H1 (cell line): ENCODE results near the gene HIPK3. TPM values are rescaled to one million over a fixed set of nuclear protein-coding genes. Genes with fewer than 3 reads are reported as not detected.

Source experiments
- CTCF ChIA-PET: fragments of 300-600 bp; sonication (Branson Sonifier 250); formaldehyde crosslinking; loops from one replicate; lab custom pipeline; 2021; ENCODE audit not compliant: partially characterized antibody; lab: Charles Lee
- POLR2A ChIA-PET: fragments of 300-600 bp; sonication (Branson Sonifier 250); formaldehyde crosslinking; loops from one replicate; lab custom pipeline; 2021; ENCODE audit warnings: inconsistent platforms; ENCODE audit not compliant: partially characterized antibody; lab: Charles Lee
- DNase-seq, 2 experiments: peaks; one replicate each; pipeline versions ENCODE4 v3.0.0 to v3.0.0-alpha.2; 2010 to 2022; ENCODE audit warnings: low spot score in 2 of 2, low read depth in 1 of 2, mixed read lengths in 1 of 2
- FAIRE-seq: peaks from 2 replicates; lab custom pipeline; 2011; peaks lifted over from hg19 to GRCh38; lab: Jason Lieb, UNC
- H2AFZ ChIP-seq: 2 replicates; pipeline ENCODE4 v1.8.1; 2012; ENCODE audit warnings: low read length, inconsistent platforms
- H2AK5ac ChIP-seq: 2 replicates; pipeline ENCODE4 v1.6.1; 2013; ENCODE audit warnings: low read depth, low read length
- H2BK120ac ChIP-seq: replicated peaks from 2 replicates; pipeline ENCODE3; 2013; ENCODE audit warnings: low read depth, low read length, inconsistent platforms
- H2BK12ac ChIP-seq: 2 replicates; pipeline ENCODE4 v1.6.1; 2013; ENCODE audit warnings: low read depth, low read length
- H2BK15ac ChIP-seq: 2 replicates; pipeline ENCODE4 v1.6.1; 2013; ENCODE audit warnings: low read length
- H2BK20ac ChIP-seq: 2 replicates; pipeline ENCODE4 v1.6.1; 2013; ENCODE audit warnings: low read length
- H2BK5ac ChIP-seq: 2 replicates; pipeline ENCODE4 v1.6.1; 2013; ENCODE audit warnings: low read depth, low read length
- H3K14ac ChIP-seq: 2 replicates; pipeline ENCODE4 v1.6.1; 2013; ENCODE audit warnings: inconsistent platforms; ENCODE audit not compliant: insufficient read length
- H3K18ac ChIP-seq: 2 replicates; pipeline ENCODE4 v1.6.1; 2013; ENCODE audit warnings: low read length; ENCODE audit errors: extremely low read depth
- H3K23ac ChIP-seq: 2 replicates; pipeline ENCODE4 v1.6.1; 2013; ENCODE audit warnings: inconsistent platforms; ENCODE audit not compliant: insufficient read length
- H3K23me2 ChIP-seq: 2 replicates; pipeline ENCODE4 v1.6.1; 2013; ENCODE audit warnings: low read depth, low read length
- H3K27ac ChIP-seq: 2 replicates; pipeline ENCODE4 v1.6.1; 2011; ENCODE audit warnings: low read depth, low read length, inconsistent platforms
- H3K27me3 ChIP-seq, 4 experiments: replicated peaks in 1 of 4; 1 replicate in 1 of 4; 2 replicates in 3 of 4; pipeline versions ENCODE4 v1.6.1 to v1.8.1; 2011 to 2013; ENCODE audit warnings: low read length in 3 of 4, mild to moderate bottlenecking in 3 of 4, inconsistent platforms in 2 of 4, mixed read lengths in 2 of 4, moderate library complexity in 1 of 4; ENCODE audit not compliant: control insufficient read depth in 3 of 4, insufficient read depth in 3 of 4; ENCODE audit errors: extremely low read depth in 1 of 4
- H3K36me3 ChIP-seq, 4 experiments: 2 replicates each; pipeline versions ENCODE4 v1.6.1 to v1.8.1; 2011 to 2013; ENCODE audit warnings: mild to moderate bottlenecking in 4 of 4, low read length in 3 of 4, moderate library complexity in 2 of 4, control low read depth in 1 of 4, inconsistent platforms in 1 of 4; ENCODE audit not compliant: insufficient read depth in 4 of 4, control insufficient read depth in 2 of 4
- H3K4ac ChIP-seq: replicated peaks from 2 replicates; pipeline ENCODE3; 2013; ENCODE audit warnings: low read length, low read depth, mixed read lengths, inconsistent platforms; ENCODE audit not compliant: insufficient read length
- H3K4me1 ChIP-seq, 4 experiments: replicated peaks in 1 of 4; 1 replicate in 1 of 4; 2 replicates in 3 of 4; pipeline versions ENCODE4 v1.6.1 to v1.8.1; 2011 to 2013; ENCODE audit warnings: low read length in 3 of 4, inconsistent platforms in 2 of 4, mixed read lengths in 1 of 4; ENCODE audit not compliant: insufficient read depth in 4 of 4, control insufficient read depth in 3 of 4
- H3K4me2 ChIP-seq, 2 experiments: 2 replicates each; pipeline versions ENCODE4 v1.6.1 to v1.8.1; 2011 to 2013; ENCODE audit warnings: low read depth in 2 of 2, low read length in 2 of 2, control low read depth in 1 of 2, inconsistent platforms in 1 of 2, mild to moderate bottlenecking in 1 of 2; ENCODE audit not compliant: insufficient read depth in 1 of 2
- H3K4me3 ChIP-seq, 4 experiments: fragments of 200-600, 300-600 bp in 1 of 4; sonication (generic), shearing (Covaris generic), sonication (Bioruptor Twin) in 1 of 4; 2 replicates each; pipeline versions ENCODE4 v1.5.1 to v1.8.1; 2011 to 2016; ENCODE audit warnings: low read length in 4 of 4, low read depth in 3 of 4, control low read depth in 2 of 4, inconsistent platforms in 2 of 4, mild to moderate bottlenecking in 2 of 4, mixed read lengths in 1 of 4, moderate library complexity in 1 of 4; ENCODE audit not compliant: insufficient read depth in 2 of 4; ENCODE audit errors: extremely low read depth in 1 of 4
- H3K56ac ChIP-seq: replicated peaks from 2 replicates; pipeline ENCODE3; 2013; ENCODE audit warnings: low read depth, mild to moderate bottlenecking, mixed read lengths, low read length, inconsistent platforms; ENCODE audit not compliant: insufficient read length
- H3K79me1 ChIP-seq: 2 replicates; pipeline ENCODE4 v1.6.1; 2013; ENCODE audit warnings: low read depth, low read length, control low read depth
- H3K79me2 ChIP-seq, 2 experiments: 2 replicates each; pipeline versions ENCODE4 v1.6.1 to v1.8.1; 2012 to 2013; ENCODE audit warnings: low read length in 2 of 2, mild to moderate bottlenecking in 2 of 2, inconsistent platforms in 1 of 2; ENCODE audit not compliant: insufficient read depth in 2 of 2, control insufficient read depth in 1 of 2
- H3K9ac ChIP-seq, 4 experiments: replicated peaks in 1 of 4; 1 replicate in 1 of 4; 2 replicates in 3 of 4; pipeline versions ENCODE4 v1.6.1 to v1.8.1; 2011 to 2013; ENCODE audit warnings: low read depth in 3 of 4, low read length in 3 of 4, control low read depth in 2 of 4, mild to moderate bottlenecking in 2 of 4, moderate library complexity in 2 of 4, inconsistent platforms in 1 of 4; ENCODE audit errors: extremely low read depth in 1 of 4
- H3K9me3 ChIP-seq, 2 experiments: 2 replicates each; pipeline versions ENCODE4 v1.6.1 to v1.8.1; 2012 to 2013; ENCODE audit warnings: mild to moderate bottlenecking in 2 of 2, moderate library complexity in 2 of 2, control low read depth in 1 of 2, inconsistent platforms in 1 of 2, low read depth in 1 of 2, low read length in 1 of 2, mixed read lengths in 1 of 2; ENCODE audit not compliant: insufficient read depth in 2 of 2
- H4K20me1 ChIP-seq, 2 experiments: replicated peaks in 1 of 2; 2 replicates each; pipeline versions ENCODE3 to v1.8.1; 2011 to 2013; ENCODE audit warnings: inconsistent platforms in 2 of 2, low read length in 2 of 2, mild to moderate bottlenecking in 1 of 2; ENCODE audit not compliant: insufficient read depth in 2 of 2, control insufficient read depth in 1 of 2
- H4K5ac ChIP-seq: 2 replicates; pipeline ENCODE4 v1.6.1; 2013; ENCODE audit warnings: low read length, low read depth, mixed read lengths, inconsistent platforms; ENCODE audit not compliant: insufficient read length
- H4K8ac ChIP-seq: 2 replicates; pipeline ENCODE4 v1.8.0; 2013; ENCODE audit warnings: mild to moderate bottlenecking, moderate library complexity, low read length, inconsistent platforms; ENCODE audit not compliant: insufficient read depth; ENCODE audit errors: extremely low read depth
- H4K91ac ChIP-seq: replicated peaks from 2 replicates; pipeline ENCODE3; 2013; ENCODE audit warnings: low read length, mixed read lengths, inconsistent platforms; ENCODE audit not compliant: insufficient read length
- ASH2L ChIP-seq: fragments of 200-600, 300-600 bp; sonication (generic); IDR thresholded peaks from one replicate; pipeline ENCODE4 v1.7.1; 2017; ENCODE audit warnings: low read length
- BACH1 ChIP-seq: IDR thresholded peaks from 2 replicates; pipeline ENCODE4 v1.6.1; 2012; ENCODE audit warnings: low read length, improper control_type of control experiment
- RFX5 ChIP-seq: IDR thresholded peaks from 2 replicates; pipeline ENCODE4 v1.6.1; 2011; ENCODE audit warnings: low read depth, low read length, improper control_type of control experiment, borderline replicate concordance
- RXRA ChIP-seq: IDR thresholded peaks from 2 replicates; pipeline ENCODE4 v1.6.1; 2011; ENCODE audit warnings: low read depth, mild to moderate bottlenecking, low read length, moderate library complexity; ENCODE audit not compliant: insufficient read depth
- SIN3A ChIP-seq, 2 experiments: IDR thresholded peaks in 1 of 2; conservative IDR thresholded peaks in 1 of 2; 2 replicates each; pipeline ENCODE4 v1.6.1; 2011 to 2012; ENCODE audit warnings: low read length in 2 of 2, improper control_type of control experiment in 1 of 2, low read depth in 1 of 2, mild to moderate bottlenecking in 1 of 2
- SUZ12 ChIP-seq: fragments of 200-600 bp; sonication (generic); IDR thresholded peaks from 2 replicates; pipeline ENCODE4 v1.6.1; 2012; ENCODE audit warnings: mild to moderate bottlenecking, inconsistent platforms, low read length, moderate library complexity, mixed read lengths
- TCF12 ChIP-seq: IDR thresholded peaks from 2 replicates; pipeline ENCODE4 v1.6.1; 2011; ENCODE audit warnings: low read depth, mild to moderate bottlenecking, low read length
- TEAD4 ChIP-seq: IDR thresholded peaks from 2 replicates; pipeline ENCODE4 v1.6.1; 2012; ENCODE audit warnings: low read depth, low read length, inconsistent platforms, mixed read lengths
- WGBS, 2 experiments: shearing (Covaris generic) in 1 of 2; methylation state at CpG; one replicate each; pipeline versions ENCODE4 v1.1.6 to v1.1.7; 2013 to 2015; ENCODE audit warnings: low lambda C conversion rate in 2 of 2, mixed read lengths in 2 of 2, inconsistent platforms in 1 of 2, low coverage in 1 of 2, missing lambda C conversion rate in 1 of 2; ENCODE audit not compliant: insufficient replicate concordance in 2 of 2, insufficient coverage in 1 of 2, insufficient read length in 1 of 2; ENCODE audit errors: extremely low coverage in 1 of 2, missing lambda C conversion rate in 1 of 2; 5-methylcytosine and 5-hydroxymethylcytosine counted together
- polyA plus RNA-seq, 7 experiments: library from polyadenylated mRNA; depleted of rRNA in 3 of 7; stranded (reverse) in 5 of 7; unstranded in 2 of 7; fragments of >200 nt in 5 of 7; fragments of 200-250 nt in 2 of 7; gene quantifications; 1 replicate in 5 of 7; 2 replicates in 1 of 7; 4 replicates in 1 of 7; pipeline versions ENCODE4 v1.2.1 to v1.2.3, GENCODE V29; 2011 to 2013; ENCODE audit warnings: missing spikeins in 2 of 7, mixed read lengths in 2 of 7
- total RNA-seq: library from RNA; stranded (reverse); fragmentation: NEBNext Ultra II Directional; extraction: Animal tissue kit (Norgen Biotek cat#: 25700); gene quantifications from 2 replicates; pipeline ENCODE4 v1.2.1, GENCODE V29; 2021
- TF ChIP-seq, protein P1 (sequence below): IDR thresholded peaks from 2 replicates; pipeline ENCODE4 v1.6.1; 2012; ENCODE audit warnings: low read length, inconsistent platforms
- TF ChIP-seq, protein P2 (sequence below): IDR thresholded peaks from 2 replicates; pipeline ENCODE4 v1.6.1; 2012; ENCODE audit warnings: inconsistent platforms

The HIPK3 gene
- total and polyA plus RNA-seq, 2 of the 8 experiments (the other 6 are each of a cell fraction or from before 2014, with no cell fraction given) = 5.0 to 22.3 TPM

DNA sequence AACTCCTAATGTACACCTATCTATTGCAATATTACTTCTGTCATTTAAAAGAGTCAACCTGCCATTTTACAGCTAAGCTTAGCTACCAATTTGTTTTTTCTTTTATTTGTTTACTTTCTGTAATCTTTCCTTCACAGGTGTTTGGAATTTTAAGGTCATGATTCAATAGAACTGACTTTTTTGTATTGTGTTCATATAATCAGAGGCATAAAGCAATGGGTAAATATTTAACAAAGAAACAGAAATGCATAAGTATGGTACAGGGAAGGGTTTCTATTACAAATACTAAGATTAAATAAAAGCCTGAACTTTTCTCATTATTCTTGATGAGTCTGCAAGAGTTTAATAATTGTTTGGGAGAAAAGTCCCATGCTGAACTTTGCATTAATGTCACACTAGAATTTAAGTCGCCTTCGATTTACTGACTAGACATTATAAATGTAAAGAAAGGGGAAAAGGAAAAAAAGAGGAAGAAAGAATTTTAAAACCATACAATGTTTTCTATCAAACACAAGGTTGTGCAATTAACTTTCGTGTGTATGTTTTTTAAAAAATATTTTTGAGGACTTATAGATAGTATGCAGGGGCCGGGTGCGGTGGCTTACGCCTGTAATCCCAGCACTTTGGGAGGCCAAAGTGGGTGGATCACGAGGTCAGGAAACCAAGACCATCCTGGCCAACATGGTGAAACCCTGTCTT, 35.0 kb upstream of the HIPK3 start:
- H3K23ac ChIP-seq = no peak overlapping the region
- H2BK12ac ChIP-seq = no peak overlapping the region
- TF ChIP-seq, protein P1, sequence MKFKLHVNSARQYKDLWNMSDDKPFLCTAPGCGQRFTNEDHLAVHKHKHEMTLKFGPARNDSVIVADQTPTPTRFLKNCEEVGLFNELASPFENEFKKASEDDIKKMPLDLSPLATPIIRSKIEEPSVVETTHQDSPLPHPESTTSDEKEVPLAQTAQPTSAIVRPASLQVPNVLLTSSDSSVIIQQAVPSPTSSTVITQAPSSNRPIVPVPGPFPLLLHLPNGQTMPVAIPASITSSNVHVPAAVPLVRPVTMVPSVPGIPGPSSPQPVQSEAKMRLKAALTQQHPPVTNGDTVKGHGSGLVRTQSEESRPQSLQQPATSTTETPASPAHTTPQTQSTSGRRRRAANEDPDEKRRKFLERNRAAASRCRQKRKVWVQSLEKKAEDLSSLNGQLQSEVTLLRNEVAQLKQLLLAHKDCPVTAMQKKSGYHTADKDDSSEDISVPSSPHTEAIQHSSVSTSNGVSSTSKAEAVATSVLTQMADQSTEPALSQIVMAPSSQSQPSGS = no peak
- TF ChIP-seq TCF12 (no peak), RFX5 (no peak), SIN3A (conservative IDR thresholded peaks at IDR 0.05 in 1 of 2, IDR thresholded peaks at IDR 0.05 in 1 of 2; ENCODE audit: low read depth in 1 of 2, low read length in 2 of 2) (no peak), RXRA (no peak), BACH1 (no peak), TEAD4 (no peak), ASH2L (no peak), SUZ12 (no peak)
- TF ChIP-seq, protein P2, sequence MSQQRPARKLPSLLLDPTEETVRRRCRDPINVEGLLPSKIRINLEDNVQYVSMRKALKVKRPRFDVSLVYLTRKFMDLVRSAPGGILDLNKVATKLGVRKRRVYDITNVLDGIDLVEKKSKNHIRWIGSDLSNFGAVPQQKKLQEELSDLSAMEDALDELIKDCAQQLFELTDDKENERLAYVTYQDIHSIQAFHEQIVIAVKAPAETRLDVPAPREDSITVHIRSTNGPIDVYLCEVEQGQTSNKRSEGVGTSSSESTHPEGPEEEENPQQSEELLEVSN = no peak
- no peaks in the 10 kb centered on the region for H4K20me1 ChIP-seq
- WGBS, 2 experiments = 88% methylated on average over 7 of the region's 7 CpGs; no CpG with 5 or more reads in 1 of the 2 experiments
- DNase-seq (no peak), FAIRE-seq (no peak)
- H3K79me2 ChIP-seq = no peaks in the 10 kb centered on the region
- no peak overlapping the region for H2AK5ac ChIP-seq
- H3K4me1 ChIP-seq = no peaks in the 10 kb centered on the region
- no peak overlapping the region for H2BK5ac ChIP-seq
- no peaks in the 10 kb centered on the region for H3K79me1 ChIP-seq
- CTCF ChIA-PET = interaction anchor here (1.1 kb wide), 1 partner anchor 95 kb away, joined by 3 read pairs; no protein-coding TSS in a partner anchor
- POLR2A ChIA-PET = no interaction called here
- H3K18ac ChIP-seq = no peak overlapping the region
- no peaks in the 10 kb centered on the region for H3K23me2 ChIP-seq
- no peak overlapping the region for H4K5ac ChIP-seq
- H3K36me3 ChIP-seq = no peaks in the 10 kb centered on the region
- no peak overlapping the region for H3K9ac ChIP-seq
- no peaks in the 10 kb centered on the region for H3K27me3 ChIP-seq
- H2BK20ac ChIP-seq = no peak overlapping the region
- H3K27ac ChIP-seq = no peak overlapping the region
- no peak overlapping the region for H4K8ac ChIP-seq
- no peak overlapping the region for H3K4me3 ChIP-seq
- H3K4me2 ChIP-seq = no peak overlapping the region
- no peak overlapping the region for H3K56ac ChIP-seq
- H2BK120ac ChIP-seq = no peak overlapping the region
- H4K91ac ChIP-seq = no peak overlapping the region
- no peak overlapping the region for H2BK15ac ChIP-seq
- H3K14ac ChIP-seq = no peak overlapping the region
- H2AFZ ChIP-seq = no peak overlapping the region
- no peak overlapping the region for H3K4ac ChIP-seq
- H3K9me3 ChIP-seq = no peaks in the 10 kb centered on the region
